Adipocyte (in vitro differentiated cells): Measurements from ENCODE around the gene CSF1.

Source experiments
- DNase-seq: peaks from one replicate; pipeline ENCODE4 v3.0.0-alpha.2; 2015; ENCODE audit warnings: low read depth
- H3K27me3 ChIP-seq: replicated peaks from 2 replicates; pipeline ENCODE4 v1.7.0; 2013; ENCODE audit warnings: mild to moderate bottlenecking, low read length, moderate library complexity; ENCODE audit not compliant: control insufficient read depth, insufficient read depth
- H3K36me3 ChIP-seq: 2 replicates; pipeline ENCODE4 v1.7.0; 2013; ENCODE audit warnings: low read length, mild to moderate bottlenecking, moderate library complexity; ENCODE audit not compliant: control insufficient read depth, insufficient read depth, severe bottlenecking
- H3K4me1 ChIP-seq: 2 replicates; pipeline ENCODE4 v1.7.0; 2013; ENCODE audit warnings: mild to moderate bottlenecking, low read length, moderate library complexity; ENCODE audit not compliant: control insufficient read depth, insufficient read depth
- H3K4me3 ChIP-seq: 2 replicates; pipeline ENCODE4 v1.7.0; 2013; ENCODE audit warnings: mild to moderate bottlenecking, low read length, moderate library complexity
- H3K9ac ChIP-seq: 2 replicates; pipeline ENCODE4 v1.7.0; 2013; ENCODE audit warnings: mild to moderate bottlenecking, low read length, moderate library complexity
- H3K9me3 ChIP-seq: 2 replicates; pipeline ENCODE4 v1.7.0; 2013; ENCODE audit warnings: mild to moderate bottlenecking, low read length, moderate library complexity; ENCODE audit not compliant: control insufficient read depth

The CSF1 gene

GRCh38 chr1:109932679-109933078 is 22.0 kb downstream of the CSF1 start:
- H3K9ac ChIP-seq = no peak overlapping the region
- DNase-seq = no peak
- peaks cover 6% of the 10 kb centered on the region for H3K9me3 ChIP-seq
- H3K36me3 ChIP-seq = peaks cover 21% of the 10 kb centered on the region
- H3K4me1 ChIP-seq = peaks cover 65% of the 10 kb centered on the region
- no peak overlapping the region for H3K4me3 ChIP-seq
- no peaks in the 10 kb centered on the region for H3K27me3 ChIP-seq

GRCh38 chr1:109933856-109934711 is 23.4 kb downstream of the CSF1 start:
- Histone ChIP-seq H3K9ac (peak overlapping the region; percentile 66), H3K4me3 (no peak overlapping the region), H3K9me3 (peaks cover 16% of the 10 kb centered on the region), H3K27me3 (no peaks in the 10 kb centered on the region), H3K36me3 (peaks cover 17% of the 10 kb centered on the region), H3K4me1 (peaks cover 51% of the 10 kb centered on the region)
- peak; percentile 37 for DNase-seq

DNA sequence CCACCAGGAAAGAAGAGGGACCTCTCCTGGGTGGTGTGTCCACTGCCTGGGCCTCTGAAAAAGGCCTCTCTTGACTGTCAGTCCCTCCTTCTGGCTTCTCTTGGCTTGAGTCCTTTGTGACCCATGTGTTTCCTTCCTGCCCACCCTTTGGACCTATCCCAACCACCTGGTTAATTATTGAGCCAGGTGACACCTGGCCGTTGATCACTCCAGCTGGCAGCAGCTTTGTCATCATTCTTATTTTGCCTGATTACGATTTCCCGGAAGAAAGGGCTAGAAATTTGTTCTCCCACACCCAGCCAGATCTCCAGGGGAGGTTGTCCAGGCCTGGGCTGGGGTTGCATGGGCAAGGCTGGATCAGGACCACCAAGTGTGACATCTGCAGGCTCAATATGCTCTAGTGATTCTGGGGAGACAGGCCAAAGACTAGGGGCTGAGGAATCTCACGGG is 24.8 kb downstream of the CSF1 start:
- peaks cover 37% of the 10 kb centered on the region for H3K4me1 ChIP-seq
- no peak overlapping the region for H3K9ac ChIP-seq
- H3K4me3 ChIP-seq = no peak overlapping the region
- H3K36me3 ChIP-seq = peaks cover 3% of the 10 kb centered on the region
- peaks cover 16% of the 10 kb centered on the region for H3K9me3 ChIP-seq
- H3K27me3 ChIP-seq = no peaks in the 10 kb centered on the region
- DNase-seq = no peak

DNA sequence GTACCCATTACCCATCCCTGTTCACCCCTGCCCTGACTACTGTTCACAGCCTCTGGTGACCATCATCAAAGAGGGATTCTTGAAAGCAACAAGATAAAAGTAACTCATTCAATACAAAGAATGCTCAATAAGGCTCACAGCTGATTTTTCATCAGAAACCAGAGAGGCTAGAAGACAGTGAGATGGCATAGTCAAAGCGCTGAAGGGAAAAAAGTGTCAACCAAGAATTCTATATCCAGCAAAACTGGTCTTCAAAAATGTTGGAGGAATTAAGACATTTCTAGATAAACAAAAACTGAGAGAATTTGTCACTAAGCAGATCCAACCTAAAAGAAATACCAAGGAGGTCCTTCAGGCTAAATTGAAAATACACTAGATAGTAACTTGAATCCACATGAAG is 27.1 kb downstream of the CSF1 start:
- H3K36me3 ChIP-seq = no peaks in the 10 kb centered on the region
- no peak for DNase-seq
- no peaks in the 10 kb centered on the region for H3K27me3 ChIP-seq
- peaks cover 20% of the 10 kb centered on the region for H3K4me1 ChIP-seq
- H3K9me3 ChIP-seq = peaks cover 16% of the 10 kb centered on the region
- H3K4me3 ChIP-seq = no peak overlapping the region
- H3K9ac ChIP-seq = no peak overlapping the region

DNA sequence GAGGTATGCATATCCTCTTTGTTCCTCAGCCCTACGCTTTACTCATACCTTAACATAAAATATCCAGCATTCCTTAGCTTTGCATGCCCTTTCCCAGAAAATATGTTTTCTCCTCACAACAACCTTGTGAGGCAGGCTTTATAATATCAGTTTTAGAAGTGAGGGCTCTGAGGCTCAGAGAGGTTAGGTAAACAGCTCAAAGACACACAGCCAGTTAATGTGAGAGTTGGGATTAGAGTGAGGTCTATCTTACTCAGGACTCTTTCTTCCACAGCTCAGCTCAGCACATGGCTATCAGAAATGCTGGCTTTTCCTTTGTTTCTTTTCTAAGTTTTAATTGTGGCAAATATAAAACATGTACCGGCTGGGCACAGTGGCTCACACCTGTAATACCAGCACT is 27.9 kb downstream of the CSF1 start:
- H3K9ac ChIP-seq = no peak overlapping the region
- no peaks in the 10 kb centered on the region for H3K27me3 ChIP-seq
- H3K4me3 ChIP-seq = no peak overlapping the region
- no peaks in the 10 kb centered on the region for H3K36me3 ChIP-seq
- H3K4me1 ChIP-seq = peaks cover 18% of the 10 kb centered on the region
- peaks cover 16% of the 10 kb centered on the region for H3K9me3 ChIP-seq
- DNase-seq = no peak

DNA sequence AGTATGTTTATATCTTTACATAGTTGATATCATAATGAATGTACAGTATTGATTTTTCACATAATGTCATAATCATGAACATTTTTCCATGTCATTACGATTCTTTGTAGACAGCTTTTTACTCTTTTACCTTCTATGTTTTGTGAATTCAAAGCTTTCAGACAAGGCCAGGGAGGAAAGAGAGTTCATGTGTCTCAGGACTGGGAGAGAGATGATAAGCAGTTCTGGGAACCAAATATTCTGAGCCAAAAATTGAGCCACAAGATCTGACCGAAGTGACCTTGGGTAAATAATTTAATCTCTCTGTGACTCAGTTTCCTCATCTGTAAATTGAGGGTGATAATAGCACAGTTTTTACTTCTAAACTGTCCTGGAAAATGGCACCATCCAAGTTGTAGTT is 31.8 kb downstream of the CSF1 start:
- no peak for DNase-seq
- no peaks in the 10 kb centered on the region for H3K36me3 ChIP-seq
- no peak overlapping the region for H3K4me3 ChIP-seq
- H3K9me3 ChIP-seq = peaks cover 13% of the 10 kb centered on the region
- no peak overlapping the region for H3K9ac ChIP-seq
- H3K27me3 ChIP-seq = no peaks in the 10 kb centered on the region
- H3K4me1 ChIP-seq = no peaks in the 10 kb centered on the region

- no peak for DNase-seq
- Histone ChIP-seq H3K9me3 (no peaks in the 10 kb centered on the region), H3K9ac (no peak overlapping the region), H3K36me3 (no peaks in the 10 kb centered on the region), H3K27me3 (no peaks in the 10 kb centered on the region), H3K4me3 (no peak overlapping the region), H3K4me1 (no peaks in the 10 kb centered on the region)
These were observed 33.9 kb downstream of the CSF1 start for GRCh38 chr1:109944541-109944940.

DNA sequence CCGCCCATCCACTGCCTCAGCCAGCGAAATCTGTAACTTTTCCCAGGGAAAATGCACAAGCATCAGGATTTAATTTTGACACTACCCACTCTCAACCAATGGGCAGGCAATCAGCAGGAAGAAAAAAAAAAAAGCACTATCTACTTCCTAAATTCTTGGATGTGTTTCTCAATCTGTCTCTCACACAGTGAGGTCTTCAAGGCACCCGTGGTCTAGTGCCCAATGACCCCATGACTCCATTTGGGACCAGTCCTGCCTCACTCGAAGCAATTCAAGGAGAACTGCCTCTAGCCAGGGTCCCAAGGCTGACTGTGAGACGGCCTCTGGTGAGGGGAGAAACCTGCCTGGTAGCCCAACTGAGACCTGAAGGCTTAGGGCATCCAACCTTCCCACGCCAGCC is 35.9 kb downstream of the CSF1 start:
- no peaks in the 10 kb centered on the region for H3K27me3 ChIP-seq
- no peaks in the 10 kb centered on the region for H3K36me3 ChIP-seq
- no peak for DNase-seq
- no peak overlapping the region for H3K9ac ChIP-seq
- no peak overlapping the region for H3K4me3 ChIP-seq
- no peaks in the 10 kb centered on the region for H3K4me1 ChIP-seq
- H3K9me3 ChIP-seq = no peaks in the 10 kb centered on the region

GRCh38 chr1:109947582-109948284 is 37.1 kb downstream of the CSF1 start:
- Histone ChIP-seq H3K9ac (no peak overlapping the region), H3K27me3 (no peaks in the 10 kb centered on the region), H3K36me3 (no peaks in the 10 kb centered on the region), H3K9me3 (no peaks in the 10 kb centered on the region), H3K4me3 (no peak overlapping the region), H3K4me1 (no peaks in the 10 kb centered on the region)
- no peak for DNase-seq

DNA sequence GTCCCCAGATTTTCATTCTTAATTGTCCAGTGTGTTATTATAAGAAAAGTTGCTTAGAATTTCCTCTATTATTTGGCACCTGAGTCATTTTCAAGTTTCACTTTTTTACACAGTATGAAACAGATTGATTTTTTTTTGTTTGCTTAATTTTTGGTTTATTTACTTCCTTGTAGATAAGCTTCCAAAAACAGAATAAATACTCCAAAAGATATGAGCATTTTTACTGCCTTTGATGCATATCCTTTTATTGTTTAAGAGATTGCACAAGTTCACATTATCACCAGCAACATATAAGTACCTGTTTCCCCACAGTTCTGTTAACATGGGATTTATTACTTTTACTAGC is 37.6 kb downstream of the CSF1 start:
- H3K27me3 ChIP-seq = no peaks in the 10 kb centered on the region
- no peak for DNase-seq
- H3K9me3 ChIP-seq = no peaks in the 10 kb centered on the region
- H3K4me1 ChIP-seq = no peaks in the 10 kb centered on the region
- H3K4me3 ChIP-seq = no peak overlapping the region
- no peaks in the 10 kb centered on the region for H3K36me3 ChIP-seq
- no peak overlapping the region for H3K9ac ChIP-seq

GRCh38 chr1:109950038-109950437 is 39.4 kb downstream of the CSF1 start:
- H3K4me3 ChIP-seq = no peak overlapping the region
- H3K9ac ChIP-seq = no peak overlapping the region
- H3K27me3 ChIP-seq = no peaks in the 10 kb centered on the region
- no peak for DNase-seq
- H3K4me1 ChIP-seq = peaks cover 5% of the 10 kb centered on the region
- no peaks in the 10 kb centered on the region for H3K36me3 ChIP-seq
- H3K9me3 ChIP-seq = no peaks in the 10 kb centered on the region
